ENCODE data around the gene ACADS. TPM values are rescaled to one million over a fixed set of nuclear protein-coding genes. Genes with fewer than 3 reads are reported as not detected.

ACADS gene
- total and polyA plus RNA-seq, 9 of the 15 experiments (the other 6 are each of a cell fraction or from before 2014, with no cell fraction given), result 0.06 to 20.3 (median 8.8) TPM

DNA sequence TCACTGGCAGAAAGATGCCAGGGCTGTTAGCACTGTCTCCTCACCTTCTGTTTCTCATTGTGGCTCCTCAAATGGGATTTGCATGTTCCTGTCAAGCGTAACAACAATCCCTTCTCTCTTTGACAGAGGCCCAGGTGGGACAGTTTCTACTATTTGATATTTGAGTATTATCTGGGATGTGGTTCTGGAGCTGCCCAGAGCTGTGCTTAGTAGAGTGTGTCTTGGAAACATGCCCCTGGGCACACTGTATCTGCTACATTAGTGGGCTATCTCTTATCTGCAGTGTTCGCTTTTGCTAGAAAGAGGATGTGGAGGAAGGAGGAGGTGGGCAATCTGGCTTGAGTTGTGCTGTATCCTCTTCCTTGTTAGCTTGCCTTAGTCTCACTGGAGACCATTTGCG is 3.8 kb upstream of the ACADS start (continued):
- TF ChIP-seq NUFIP1 (IDR thresholded peaks at IDR 0.05; ENCODE audit: partially characterized antibody) (no peak), BDP1 (IDR thresholded peaks at IDR 0.05; ENCODE audit: insufficient read depth, insufficient read length) (no peak), RBM22 (IDR thresholded peaks at IDR 0.05; ENCODE audit: low read depth, low read length, poor library complexity, severe bottlenecking) (no peak), ZC3H8 (IDR thresholded peaks at IDR 0.05) (no peak), HDAC2 (IDR thresholded peaks at IDR 0.05) (no peak)

DNA sequence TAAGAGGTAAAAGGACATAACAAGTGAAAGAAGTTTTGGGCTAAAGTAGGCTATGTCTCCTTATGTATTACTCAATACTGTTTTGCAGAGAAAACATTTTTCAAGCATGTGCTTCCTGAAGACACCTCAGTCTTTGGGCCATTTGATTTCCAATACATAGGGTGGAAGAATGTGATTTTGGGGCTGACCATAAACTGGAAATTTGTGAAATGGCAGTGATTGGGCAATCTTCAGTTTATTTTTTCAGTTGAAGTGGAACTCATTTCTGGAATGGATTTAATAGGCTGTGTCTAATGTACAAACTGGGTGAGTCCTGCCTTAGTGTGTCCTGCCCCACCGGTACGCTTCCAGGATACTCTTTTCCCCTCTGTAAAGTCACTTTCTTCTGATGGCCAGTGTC is 2.8 kb upstream of the ACADS start:
- no peaks in the 10 kb centered on the region for H3K27me3 ChIP-seq (ENCODE audit: control insufficient read depth in 2 of 2, insufficient read depth in 2 of 2, low read length in 2 of 2)
- no peak overlapping the region for H3K27ac ChIP-seq (ENCODE audit: extremely low read depth, low read depth, low read length)
- H3K9me1 ChIP-seq (ENCODE audit: control insufficient read depth, insufficient read depth, low read length), result no peaks in the 10 kb centered on the region
- H4K20me1 ChIP-seq (replicated peaks; ENCODE audit: control insufficient read depth, insufficient read depth, low read length), result peaks cover 8% of the 10 kb centered on the region; the same call in 1 of the 2 replicates
- ATAC-seq (no peak), FAIRE-seq (no peak), DNase-seq (ENCODE audit: extremely low read depth in 1 of 4, low spot score in 3 of 4) (no peak)
- H2AFZ ChIP-seq (ENCODE audit: low read depth, low read length), result no peak overlapping the region
- in situ Hi-C loops (cut with MboI) (no loop called here), intact Hi-C loops (cut with micrococcal nuclease) (no loop called here)
- no TSS peak for BruUV-seq (replicated peaks)
- peaks cover 42 to 44% of the 10 kb centered on the region in 2 experiments for H3K4me1 ChIP-seq (replicated peaks in 1 of 2; ENCODE audit: control insufficient read depth in 2 of 2, insufficient read depth in 2 of 2, low read length in 2 of 2)
- no peak overlapping the region for H3K9ac ChIP-seq (ENCODE audit: insufficient read depth in 1 of 2, low read depth in 2 of 2, low read length in 2 of 2)
- WGBS (ENCODE audit: insufficient coverage, low coverage, missing lambda C conversion rate), result 96% methylated on average over 2 of the region's 2 CpGs
- no peaks in the 10 kb centered on the region for H3K9me3 ChIP-seq (replicated peaks; ENCODE audit: control insufficient read depth, insufficient read depth, low read depth, low read length)
- ChIA-PET CTCF (ENCODE audit: low intra/inter-chr PET ratio) (no interaction called here), POLR2A (no interaction called here)
- no peak overlapping the region for H3K4me3 ChIP-seq
- peaks cover 68% of the 10 kb centered on the region for H3K36me3 ChIP-seq (ENCODE audit: control insufficient read depth, insufficient read depth, low read length)
- peaks cover 14% of the 10 kb centered on the region for H3K79me2 ChIP-seq (ENCODE audit: control insufficient read depth, insufficient read depth, low read length)
- no peak overlapping the region for H3K4me2 ChIP-seq (ENCODE audit: insufficient read depth, low read length)
- TF ChIP-seq SRSF3 (IDR thresholded peaks at IDR 0.05; ENCODE audit: insufficient read depth, low read length), result no peak
- TF ChIP-seq, protein P1, sequence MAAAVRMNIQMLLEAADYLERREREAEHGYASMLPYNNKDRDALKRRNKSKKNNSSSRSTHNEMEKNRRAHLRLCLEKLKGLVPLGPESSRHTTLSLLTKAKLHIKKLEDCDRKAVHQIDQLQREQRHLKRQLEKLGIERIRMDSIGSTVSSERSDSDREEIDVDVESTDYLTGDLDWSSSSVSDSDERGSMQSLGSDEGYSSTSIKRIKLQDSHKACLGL (CRISPR knock-in tag; IDR thresholded peaks at IDR 0.05; ENCODE audit: borderline replicate concordance, poor library complexity, severe bottlenecking), result no peak
- TF ChIP-seq KDM2B (CRISPR knock-in tag; IDR thresholded peaks at IDR 0.05), result no peak
- no peak for TF ChIP-seq CEBPG (CRISPR knock-in tag; IDR thresholded peaks at IDR 0.05)
- peak; percentile 42 to 68 for TF ChIP-seq CEBPG (tag; conservative IDR thresholded peaks at IDR 0.05 in 1 of 2, IDR thresholded peaks at IDR 0.05 in 1 of 2)
- peak; percentile 52; the same call in 1 of the 2 replicates for TF ChIP-seq CEBPB (tag; IDR thresholded peaks at IDR 0.05)
- no peak for TF ChIP-seq ZFX (CRISPR knock-in tag; IDR thresholded peaks at IDR 0.05)

All from K562 (cell line).